IMR-90 (cell line): ENCODE data around the gene AFAP1L2. TPM values are rescaled to one million over a fixed set of nuclear protein-coding genes. Genes with fewer than 3 reads are reported as not detected.

Experiments
- ATAC-seq: fragments of 200-7000 bp; cut with Tn5 transposase; 2 replicates; pipeline ENCODE4 v1.9.1; 2020; ENCODE audit warnings: low read depth, mild to moderate bottlenecking, moderate library complexity
- BruUV-seq: library from RNA; stranded (reverse); fragments of 400-500 nt; replicated peaks from 2 replicates; lab custom pipeline; 2021; lab: Mats Ljungman, UMichigan
- CTCF ChIA-PET: fragments of 300-600 bp; formaldehyde crosslinking; extraction: SDS; loops from one replicate; lab custom pipeline; 2021; ENCODE audit warnings: antibody characterized with exemption; lab: Yijun Ruan, JAX
- POLR2A ChIA-PET: fragments of 300-600 bp; sonication (Branson Sonifier 250); formaldehyde crosslinking; loops from one replicate; lab custom pipeline; 2022; ENCODE audit warnings: antibody characterized with exemption; ENCODE audit not compliant: unreplicated experiment; lab: Charles Lee
- DNase-seq: peaks from one replicate; pipeline ENCODE4 v3.0.0; 2013
- H2AFZ ChIP-seq: replicated peaks from 2 replicates; pipeline ENCODE3; 2013; ENCODE audit warnings: low read length, mild to moderate bottlenecking; ENCODE audit not compliant: poor library complexity
- H2AK5ac ChIP-seq: 2 replicates; pipeline ENCODE4 v1.6.1; 2013; ENCODE audit warnings: low read depth, low read length, inconsistent platforms
- H2AK9ac ChIP-seq: replicated peaks from 2 replicates; pipeline ENCODE3; 2013; ENCODE audit warnings: mild to moderate bottlenecking, low read depth, low read length, moderate library complexity; ENCODE audit not compliant: poor library complexity
- H2BK120ac ChIP-seq: 2 replicates; pipeline ENCODE4 v1.6.1; 2013; ENCODE audit warnings: low read depth, low read length, inconsistent platforms
- H2BK15ac ChIP-seq: 3 replicates; pipeline ENCODE4 v1.6.1; 2013; ENCODE audit warnings: low read depth, low read length, inconsistent platforms
- H2BK20ac ChIP-seq: 2 replicates; pipeline ENCODE4 v1.6.1; 2013; ENCODE audit warnings: low read depth, mild to moderate bottlenecking, inconsistent platforms, low read length, moderate library complexity
- H2BK5ac ChIP-seq: 2 replicates; pipeline ENCODE4 v1.6.1; 2013; ENCODE audit warnings: mild to moderate bottlenecking, low read depth, low read length, inconsistent platforms; ENCODE audit not compliant: poor library complexity, severe bottlenecking
- H3K14ac ChIP-seq: replicated peaks from 2 replicates; pipeline ENCODE4 v1.6.1; 2013; ENCODE audit warnings: low read depth, low read length, inconsistent platforms
- H3K18ac ChIP-seq: 2 replicates; pipeline ENCODE4 v1.6.1; 2013; ENCODE audit warnings: low read depth, low read length, control low read depth
- H3K23ac ChIP-seq: 2 replicates; pipeline ENCODE4 v1.6.1; 2013; ENCODE audit warnings: low read depth, low read length, inconsistent platforms
- H3K27ac ChIP-seq: 2 replicates; pipeline ENCODE4 v1.5.1; 2013; ENCODE audit warnings: mild to moderate bottlenecking, control low read depth, low read length; ENCODE audit not compliant: insufficient read depth
- H3K27me3 ChIP-seq: 2 replicates; pipeline ENCODE4 v1.6.1; 2013; ENCODE audit warnings: low read length; ENCODE audit not compliant: control insufficient read depth, insufficient read depth
- H3K36me3 ChIP-seq: 2 replicates; pipeline ENCODE4 v1.6.1; 2013; ENCODE audit warnings: low read length, mixed read lengths; ENCODE audit not compliant: control insufficient read depth, insufficient read depth
- H3K4ac ChIP-seq: 2 replicates; pipeline ENCODE4 v1.6.1; 2013; ENCODE audit warnings: low read depth, low read length, inconsistent platforms
- H3K4me1 ChIP-seq: 2 replicates; pipeline ENCODE4 v1.6.1; 2013; ENCODE audit warnings: low read length, mixed read lengths; ENCODE audit not compliant: control insufficient read depth, insufficient read depth
- H3K4me2 ChIP-seq: 2 replicates; pipeline ENCODE4 v1.6.1; 2013; ENCODE audit warnings: low read depth, mild to moderate bottlenecking, control low read depth, low read length, moderate library complexity
- H3K4me3 ChIP-seq: 2 replicates; pipeline ENCODE4 v1.5.1; 2013; ENCODE audit warnings: low read depth, mild to moderate bottlenecking, control low read depth, low read length, moderate library complexity; ENCODE audit not compliant: insufficient read depth
- H3K56ac ChIP-seq: 2 replicates; pipeline ENCODE4 v1.6.1; 2013; ENCODE audit warnings: low read length, inconsistent platforms; ENCODE audit not compliant: insufficient read depth; ENCODE audit errors: extremely low read depth
- H3K79me1 ChIP-seq, 2 experiments: 2 replicates each; pipeline ENCODE4 v1.6.1; 2013; ENCODE audit warnings: low read length in 2 of 2, inconsistent platforms in 1 of 2, low read depth in 1 of 2
- H3K9ac ChIP-seq: 2 replicates; pipeline ENCODE4 v1.6.1; 2013; ENCODE audit warnings: low read depth, low read length, control low read depth
- H3K9me1 ChIP-seq: 2 replicates; pipeline ENCODE4 v1.6.1; 2013; ENCODE audit warnings: low read length, inconsistent platforms; ENCODE audit not compliant: insufficient read depth
- H3K9me3 ChIP-seq: 2 replicates; pipeline ENCODE4 v1.6.1; 2013; ENCODE audit warnings: low read length; ENCODE audit not compliant: control insufficient read depth, insufficient read depth
- H4K20me1 ChIP-seq: 2 replicates; pipeline ENCODE4 v1.6.1; 2013; ENCODE audit warnings: low read length, inconsistent platforms; ENCODE audit not compliant: insufficient read depth
- H4K5ac ChIP-seq: 2 replicates; pipeline ENCODE4 v1.6.1; 2013; ENCODE audit warnings: mild to moderate bottlenecking, low read depth, low read length, control low read depth
- H4K8ac ChIP-seq, 2 experiments: 2 replicates each; pipeline ENCODE4 v1.6.1; 2013; ENCODE audit warnings: low read depth in 2 of 2, low read length in 2 of 2, control low read depth in 1 of 2, inconsistent platforms in 1 of 2
- H4K91ac ChIP-seq: 2 replicates; pipeline ENCODE4 v1.6.1; 2013; ENCODE audit warnings: low read depth, low read length, inconsistent platforms; ENCODE audit not compliant: insufficient read depth
- BHLHE40 ChIP-seq: fragments of 150-350 bp; IDR thresholded peaks from 2 replicates; pipeline ENCODE4 v1.6.1; 2016; ENCODE audit warnings: mild to moderate bottlenecking, low read depth, low read length
- CEBPB ChIP-seq: IDR thresholded peaks from 2 replicates; pipeline ENCODE4 v1.6.1; 2012; ENCODE audit warnings: low read depth, low read length, improper control_type of control experiment
- CHD1 ChIP-seq: IDR thresholded peaks from 2 replicates; pipeline ENCODE4 v1.6.1; 2012; ENCODE audit warnings: low read depth, low read length, improper control_type of control experiment
- CTCF ChIP-seq: conservative IDR thresholded peaks from 2 replicates; pipeline ENCODE4 v1.5.1; 2012; ENCODE audit warnings: mild to moderate bottlenecking, low read depth, low read length, improper control_type of control experiment
- ELK1 ChIP-seq: fragments of 150-350 bp; IDR thresholded peaks from 2 replicates; pipeline ENCODE4 v1.6.1; 2016; ENCODE audit warnings: low read depth, mild to moderate bottlenecking, low read length, moderate library complexity, borderline replicate concordance
- FOS ChIP-seq: fragments of 150-350 bp; IDR thresholded peaks from 2 replicates; pipeline ENCODE4 v1.6.1; 2016; ENCODE audit warnings: low read depth, low read length
- MAFK ChIP-seq: IDR thresholded peaks from 2 replicates; pipeline ENCODE4 v1.6.1; 2012; ENCODE audit warnings: low read depth, low read length, improper control_type of control experiment
- MAZ ChIP-seq: IDR thresholded peaks from 2 replicates; pipeline ENCODE4 v1.6.1; 2012; ENCODE audit warnings: low read depth, mild to moderate bottlenecking, low read length, improper control_type of control experiment, moderate library complexity, borderline replicate concordance
- MXI1 ChIP-seq: IDR thresholded peaks from 2 replicates; pipeline ENCODE4 v1.6.1; 2012; ENCODE audit warnings: low read depth, mild to moderate bottlenecking, low read length, moderate library complexity, borderline replicate concordance
- NFE2L2 ChIP-seq: fragments of 150-350 bp; IDR thresholded peaks from 2 replicates; pipeline ENCODE4 v1.6.1; 2016; ENCODE audit warnings: low read depth, mild to moderate bottlenecking, low read length
- POLR2A ChIP-seq: IDR thresholded peaks from 2 replicates; pipeline ENCODE4 v1.6.1; 2012; ENCODE audit warnings: mild to moderate bottlenecking, low read depth, low read length
- RAD21 ChIP-seq: IDR thresholded peaks from 2 replicates; pipeline ENCODE4 v1.6.1; 2012; ENCODE audit warnings: low read length, improper control_type of control experiment
- RCOR1 ChIP-seq: IDR thresholded peaks from 2 replicates; pipeline ENCODE4 v1.6.1; 2012; ENCODE audit warnings: mild to moderate bottlenecking, low read length, improper control_type of control experiment; ENCODE audit not compliant: insufficient replicate concordance
- RFX5 ChIP-seq: IDR thresholded peaks from 2 replicates; pipeline ENCODE4 v1.8.0; 2012; ENCODE audit warnings: low read depth, mild to moderate bottlenecking, low read length, moderate library complexity
- SMC3 ChIP-seq: fragments of 150-350 bp; IDR thresholded peaks from 2 replicates; pipeline ENCODE4 v1.6.1; 2016; ENCODE audit warnings: low read depth, mild to moderate bottlenecking, antibody characterized with exemption, low read length, moderate library complexity
- USF2 ChIP-seq: fragments of 150-350 bp; IDR thresholded peaks from 2 replicates; pipeline ENCODE4 v1.6.1; 2017; ENCODE audit warnings: mild to moderate bottlenecking, antibody characterized with exemption, low read length, low read depth
- WGBS, 2 experiments: methylation state at CpG; one replicate each; pipeline versions ENCODE4 v1.1.5 to v1.1.7; 2013; ENCODE audit warnings: missing lambda C conversion rate in 2 of 2; ENCODE audit not compliant: insufficient read length in 1 of 2; ENCODE audit errors: extremely low coverage in 2 of 2; 5-methylcytosine and 5-hydroxymethylcytosine counted together
- dilution Hi-C: fragments of 300-500 bp; cut with HindIII; formaldehyde crosslinking; loops from one replicate; pipeline ENCODE4 v1.14.3; 2018; ENCODE audit warnings: low sequenced_read_pairs; ENCODE audit not compliant: unreplicated experiment
- in situ Hi-C: fragments of 300-500 bp; cut with MboI; formaldehyde crosslinking; loops from 3 replicates; pipeline ENCODE4 v1.14.3; 2019; ENCODE audit warnings: low sequenced_read_pairs, inconsistent platforms, mixed read lengths
- intact Hi-C: fragments of 100-400 bp; cut with micrococcal nuclease; formaldehyde crosslinking; loops from 2 replicates; pipeline ENCODE4 v1.10.0; 2022
- polyA plus RNA-seq, 3 experiments: library from polyadenylated mRNA; depleted of rRNA; stranded (reverse); fragments of >200 nt; gene quantifications; 2 replicates each; pipeline ENCODE4 v1.2.3, GENCODE V29; 2012; ENCODE audit warnings: low replicate concordance in 1 of 3
- total RNA-seq: library from RNA; depleted of rRNA; stranded (reverse); fragments of >200 nt; gene quantifications from 2 replicates; pipeline ENCODE4 v1.2.3, GENCODE V29; 2012

Gene AFAP1L2
- total and polyA plus RNA-seq, 2 of the 4 experiments (the other 2 are of a cell fraction) = under 0.01 to 0.10 TPM

- H4K5ac ChIP-seq = no peak overlapping the region
- POLR2A ChIA-PET = no interaction called here
- no peak overlapping the region for H2AK5ac ChIP-seq
- H2AFZ ChIP-seq = no peak overlapping the region
- no peak overlapping the region for H3K18ac ChIP-seq
- intact Hi-C loops (no loop called here), in situ Hi-C loops (no loop called here), dilution Hi-C loops (no loop called here)
- no peak overlapping the region for H3K27ac ChIP-seq
- no peak overlapping the region for H2BK120ac ChIP-seq
- H3K56ac ChIP-seq = no peak overlapping the region
- H2BK5ac ChIP-seq = no peak overlapping the region
- no TSS peak for BruUV-seq
- no peak overlapping the region for H4K91ac ChIP-seq
- no peak overlapping the region for H3K4me2 ChIP-seq
- H3K79me1 ChIP-seq = no peaks in the 10 kb centered on the region
- no peaks in the 10 kb centered on the region for H3K9me1 ChIP-seq
- no peak overlapping the region for H3K14ac ChIP-seq
- CTCF ChIA-PET = no interaction called here
- DNase-seq (no peak), ATAC-seq (no peak)
- H3K4me1 ChIP-seq = no peaks in the 10 kb centered on the region
- no peak overlapping the region for H4K8ac ChIP-seq
- no peak overlapping the region for H2BK15ac ChIP-seq
- H2BK20ac ChIP-seq = no peak overlapping the region
- H3K9me3 ChIP-seq = no peaks in the 10 kb centered on the region
- H4K20me1 ChIP-seq = no peaks in the 10 kb centered on the region; the same call in 1 of the 2 replicates
- peaks cover 36% of the 10 kb centered on the region for H3K27me3 ChIP-seq
- WGBS, 2 experiments = 67% methylated on average over 1 of the region's 8 CpGs; no CpG with 5 or more reads in 1 of the 2 experiments
- no peak overlapping the region for H3K23ac ChIP-seq
- H3K4me3 ChIP-seq = no peak overlapping the region
- TF ChIP-seq CHD1 = no peak
- TF ChIP-seq ELK1 = no peak
- no peak for TF ChIP-seq FOS
- TF ChIP-seq BHLHE40 = no peak
- no peak for TF ChIP-seq RAD21
- TF ChIP-seq MXI1 = no peak
- no peak for TF ChIP-seq RCOR1
- TF ChIP-seq MAFK = no peak
- no peak for TF ChIP-seq USF2
- TF ChIP-seq MAZ = no peak
- TF ChIP-seq RFX5 = no peak
- no peak for TF ChIP-seq CEBPB
- no peak for TF ChIP-seq NFE2L2
- no peak for TF ChIP-seq SMC3
- TF ChIP-seq POLR2A = no peak
- no peak for TF ChIP-seq CTCF
- H2AK9ac ChIP-seq = no peak overlapping the region
- H3K36me3 ChIP-seq = no peaks in the 10 kb centered on the region
- H3K9ac ChIP-seq = no peak overlapping the region
- H3K4ac ChIP-seq = no peak overlapping the region
Observed at GRCh38 chr10:114286921-114287320, 117.4 kb downstream of the AFAP1L2 start.
